GM18526 (cell line): ENCODE measurements around the gene HECW1.

Experiments
- POLR2A ChIP-seq: IDR thresholded peaks from 3 replicates; pipeline ENCODE4 v1.6.1; 2011; ENCODE audit not compliant: insufficient read length; ENCODE audit errors: extremely low read depth

HECW1 gene

DNA sequence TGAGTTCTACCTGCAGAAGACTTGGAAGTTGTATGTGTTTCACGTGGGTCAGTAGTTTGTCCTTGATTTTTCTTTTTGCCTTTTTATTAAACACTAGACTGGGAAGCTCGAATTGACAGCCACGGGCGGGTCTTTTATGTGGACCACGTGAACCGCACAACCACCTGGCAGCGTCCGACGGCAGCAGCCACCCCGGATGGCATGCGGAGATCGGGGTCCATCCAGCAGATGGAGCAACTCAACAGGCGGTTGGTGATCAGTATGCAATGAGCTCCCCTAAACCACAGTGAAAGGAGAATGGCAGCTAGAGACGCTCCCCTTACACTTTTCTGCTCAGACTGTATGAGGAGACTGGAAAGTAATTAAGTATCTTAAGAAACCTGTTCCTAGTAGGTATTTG, 343.8 kb downstream of the HECW1 start:
- TF ChIP-seq POLR2A = no peak

DNA sequence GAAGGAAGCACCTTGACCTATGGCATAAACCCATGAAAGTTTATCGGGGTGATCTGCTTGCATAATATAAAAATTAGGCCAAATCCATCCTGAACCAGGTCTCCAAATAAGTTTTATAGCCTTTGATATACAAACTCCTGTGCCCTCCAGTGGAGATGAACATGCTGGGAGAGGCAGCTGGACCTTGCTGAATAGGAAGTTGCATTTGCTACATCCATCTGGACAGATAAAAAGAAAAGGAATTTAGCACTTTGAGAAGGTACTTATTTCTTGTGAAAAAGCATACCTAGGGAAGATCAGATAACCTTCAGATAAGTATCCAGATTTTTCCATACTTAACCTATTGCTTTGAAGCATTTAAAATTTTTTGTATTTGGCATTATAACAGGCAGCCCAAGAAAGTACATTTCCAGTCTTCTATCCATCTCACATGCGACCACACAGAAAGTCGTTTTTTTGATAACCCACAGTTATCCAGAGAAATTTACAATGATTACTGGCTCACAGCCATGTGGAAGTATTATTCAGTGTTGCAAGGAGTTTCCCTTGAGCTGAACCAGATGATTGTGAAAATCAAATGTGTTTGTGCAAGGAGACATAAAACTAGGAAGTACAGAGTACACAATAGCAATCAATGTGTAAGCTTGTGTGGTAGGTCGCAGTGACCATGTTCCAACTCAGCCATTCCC, 346.0 kb downstream of the HECW1 start:
- TF ChIP-seq POLR2A = no peak

DNA sequence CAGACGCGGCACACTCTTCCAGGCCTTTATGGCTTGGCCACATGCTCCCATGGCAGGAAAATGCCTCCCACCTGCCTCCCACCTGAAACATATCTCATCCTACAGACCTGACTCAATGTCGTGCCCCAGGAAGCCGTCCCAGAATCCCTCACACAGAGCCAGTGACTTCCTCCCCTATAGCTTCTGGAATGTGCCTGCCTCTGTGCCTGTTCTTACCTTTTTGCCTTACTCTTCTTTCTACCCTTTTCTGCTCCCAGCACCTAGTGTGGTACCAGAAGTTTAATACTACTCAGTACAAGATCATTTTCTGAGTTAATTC, 346.5 kb downstream of the HECW1 start:
- no peak for TF ChIP-seq POLR2A

- TF ChIP-seq POLR2A = no peak
Observed at GRCh38 chr7:43460733-43461348, 348.4 kb downstream of the HECW1 start.

GRCh38 chr7:43461349-43462024, 349.0 kb downstream of the HECW1 start:
- no peak for TF ChIP-seq POLR2A

- no peak for TF ChIP-seq POLR2A
Observed at GRCh38 chr7:43462836-43463235, 350.4 kb downstream of the HECW1 start.

GRCh38 chr7:43463401-43463980, 351.0 kb downstream of the HECW1 start:
- TF ChIP-seq POLR2A = no peak

- no peak for TF ChIP-seq POLR2A
Observed at GRCh38 chr7:43465581-43466554, 353.4 kb downstream of the HECW1 start.

DNA sequence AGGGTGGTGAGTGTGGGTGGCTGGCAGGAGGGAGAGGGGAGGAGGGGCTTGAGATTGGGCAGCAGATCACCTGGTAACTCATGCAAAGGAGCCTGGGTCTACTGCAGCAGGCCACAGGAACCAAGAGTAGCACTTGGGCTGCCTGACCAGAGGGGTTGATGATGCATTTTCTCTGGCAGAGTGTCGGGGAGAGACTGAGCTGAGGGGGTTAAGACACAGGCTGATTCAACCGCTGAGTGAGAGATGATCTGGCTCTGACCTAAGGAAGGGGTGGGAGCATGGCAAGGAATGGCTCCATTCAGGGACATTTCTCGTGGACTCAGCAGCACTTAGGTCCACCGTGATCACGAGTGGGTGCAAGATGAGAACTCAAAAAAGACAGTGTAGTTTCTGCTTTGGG, 355.0 kb downstream of the HECW1 start:
- no peak for TF ChIP-seq POLR2A

DNA sequence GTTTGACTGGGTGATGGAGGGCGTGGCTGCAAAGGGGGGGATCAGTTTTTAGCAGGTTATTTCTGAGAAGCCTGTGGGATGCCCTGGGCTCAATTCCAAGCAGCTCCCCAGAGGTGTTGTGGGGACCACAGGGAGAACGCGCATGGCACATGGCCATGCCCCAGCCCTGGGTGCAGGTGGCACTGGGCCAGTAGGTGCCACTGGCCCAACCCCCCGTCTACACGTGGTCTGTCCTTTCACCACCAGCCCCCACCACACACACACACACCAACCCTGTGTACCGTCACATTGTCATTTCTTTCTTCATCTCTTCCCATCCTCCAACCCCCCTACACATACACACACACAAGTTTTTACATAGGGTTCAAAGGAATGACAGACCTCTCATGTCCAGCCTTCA, 355.4 kb downstream of the HECW1 start:
- no peak for TF ChIP-seq POLR2A

DNA sequence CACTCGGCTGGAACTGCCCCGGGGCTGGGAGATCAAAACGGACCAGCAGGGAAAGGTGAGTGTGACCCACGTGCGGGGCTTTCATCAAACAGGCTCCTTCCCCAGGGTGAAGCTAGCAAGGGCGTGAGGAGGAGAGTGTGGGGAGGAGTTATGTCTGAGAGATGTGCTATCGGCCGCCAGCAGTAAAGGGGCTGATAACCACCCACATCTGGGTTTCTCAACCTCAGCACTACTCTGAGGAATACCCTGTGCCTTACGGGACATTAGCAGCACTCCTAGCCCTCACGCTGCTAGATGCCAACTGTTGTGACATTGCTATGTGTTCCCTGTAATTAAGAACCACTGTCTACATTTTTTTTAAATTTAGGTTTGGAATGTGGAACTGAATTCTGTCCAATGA, 356.6 kb downstream of the HECW1 start:
- TF ChIP-seq POLR2A = no peak

- no peak for TF ChIP-seq POLR2A
Observed at GRCh38 chr7:43470110-43470509, 357.7 kb downstream of the HECW1 start.

DNA sequence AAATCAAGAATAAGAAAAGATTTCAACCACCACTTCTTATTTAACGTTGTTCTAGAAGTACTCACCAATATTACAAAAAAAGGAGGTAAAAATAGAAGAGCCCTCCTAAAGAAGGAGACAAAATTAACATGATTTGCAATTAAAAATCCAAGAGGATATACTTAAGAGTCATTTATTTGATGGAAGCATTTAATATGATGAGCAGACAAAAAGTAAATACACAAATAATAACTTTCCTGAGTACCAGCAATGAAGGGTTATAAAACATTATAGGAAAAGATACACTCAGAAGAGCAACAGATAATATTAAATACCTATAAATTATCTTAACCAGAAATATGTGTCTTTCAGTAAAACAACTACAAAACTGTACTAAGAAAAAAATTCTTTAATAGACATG, 363.5 kb downstream of the HECW1 start:
- no peak for TF ChIP-seq POLR2A

- no peak for TF ChIP-seq POLR2A
Observed at GRCh38 chr7:43476896-43477295, 364.4 kb downstream of the HECW1 start.

GRCh38 chr7:43479042-43479441, 366.6 kb downstream of the HECW1 start:
- no peak for TF ChIP-seq POLR2A
